GM12878 (cell line): Measurements from ENCODE around the gene MT3. TPM values are rescaled to one million over a fixed set of nuclear protein-coding genes. Genes with fewer than 3 reads are reported as not detected.

Experiments used
- ATAC-seq: fragments of 200-7000 bp; cut with Tn5 transposase; 3 replicates; pipeline ENCODE4 v1.9.1; 2020; ENCODE audit warnings: mild to moderate bottlenecking, moderate library complexity
- BruUV-seq: library from RNA; stranded (reverse); fragments of 400-500 nt; replicated peaks from 2 replicates; lab custom pipeline; 2021; lab: Mats Ljungman, UMichigan
- CTCF ChIA-PET: fragments of 300-600 bp; sonication (Branson Sonifier 250); formaldehyde crosslinking; extraction: SDS; loops from one replicate; lab custom pipeline; 2021; ENCODE audit warnings: inconsistent platforms; lab: Yijun Ruan, JAX
- POLR2A ChIA-PET: fragments of 350-600 bp; formaldehyde crosslinking; extraction: SDS; loops from one replicate; lab custom pipeline; 2021; ENCODE audit warnings: inconsistent platforms; lab: Charles Lee
- RAD21 ChIA-PET: fragments of 300-600 bp; sonication (Branson Sonifier 250); formaldehyde crosslinking; loops from one replicate; lab custom pipeline; 2023; ENCODE audit warnings: antibody characterized with exemption; ENCODE audit not compliant: unreplicated experiment; lab: Charles Lee
- SMC1A ChIA-PET: fragments of 300-600 bp; sonication (Branson Sonifier 250); formaldehyde crosslinking; loops from one replicate; lab custom pipeline; 2023; ENCODE audit not compliant: unreplicated experiment, uncharacterized antibody; lab: Charles Lee
- DNase-seq: peaks from one replicate; pipeline ENCODE4 v3.0.0-alpha.2; 2011; ENCODE audit warnings: low read depth, low spot score
- FAIRE-seq: peaks from 3 replicates; lab custom pipeline; 2011; peaks lifted over from hg19 to GRCh38; lab: Jason Lieb, UNC
- H2AFZ ChIP-seq: 2 replicates; pipeline ENCODE4 v1.6.0; 2011; ENCODE audit warnings: low read depth, low read length, control low read depth; ENCODE audit not compliant: control insufficient read depth
- H3K27ac ChIP-seq: 2 replicates; pipeline ENCODE4 v1.5.1; 2011; ENCODE audit warnings: control low read depth; ENCODE audit not compliant: control insufficient read depth, insufficient read depth
- H3K27me3 ChIP-seq, 2 experiments: replicated peaks in 1 of 2; 2 replicates each; pipeline versions ENCODE4 v1.6.0 to v1.6.1; 2011; ENCODE audit warnings: low read length in 1 of 2; ENCODE audit not compliant: control insufficient read depth in 2 of 2, insufficient read depth in 2 of 2
- H3K36me3 ChIP-seq, 2 experiments: 2 replicates each; pipeline ENCODE4 v1.5.1; 2011; ENCODE audit warnings: low read length in 1 of 2; ENCODE audit not compliant: control insufficient read depth in 2 of 2, insufficient read depth in 2 of 2
- H3K4me1 ChIP-seq: 2 replicates; pipeline ENCODE4 v1.6.1; 2011; ENCODE audit warnings: mild to moderate bottlenecking, low read length, moderate library complexity, mixed read lengths; ENCODE audit not compliant: control insufficient read depth, insufficient read depth
- H3K4me2 ChIP-seq: 2 replicates; pipeline ENCODE4 v1.6.0; 2011; ENCODE audit warnings: control low read depth; ENCODE audit not compliant: control insufficient read depth, insufficient read depth
- H3K4me3 ChIP-seq: fragments of 200-600 bp; sonication (generic); 2 replicates; pipeline ENCODE4 v1.5.1; 2016
- H3K79me2 ChIP-seq: 2 replicates; pipeline ENCODE4 v1.6.0; 2011; ENCODE audit warnings: low read length; ENCODE audit not compliant: control insufficient read depth, insufficient read depth
- H3K9ac ChIP-seq: 2 replicates; pipeline ENCODE4 v1.8.0; 2011; ENCODE audit warnings: low read length, control low read depth, mixed read lengths; ENCODE audit not compliant: control insufficient read depth, insufficient read depth
- H3K9me3 ChIP-seq: replicated peaks from 3 replicates; pipeline ENCODE4 v1.5.1; 2011; ENCODE audit warnings: mild to moderate bottlenecking, low read length; ENCODE audit not compliant: control insufficient read depth, insufficient read depth
- H4K20me1 ChIP-seq: 2 replicates; pipeline ENCODE4 v1.6.0; 2011; ENCODE audit not compliant: control insufficient read depth, insufficient read depth
- ASH2L ChIP-seq: fragments of 300-600, 200-600 bp; sonication (generic); IDR thresholded peaks from 2 replicates; pipeline ENCODE4 v1.6.1; 2017; ENCODE audit warnings: low read depth, mild to moderate bottlenecking, borderline replicate concordance
- EGR1 ChIP-seq, 2 experiments: IDR thresholded peaks; 1 replicate in 1 of 2; 2 replicates in 1 of 2; pipeline ENCODE4 v1.6.1; 2011 to 2012; ENCODE audit warnings: low read depth in 2 of 2, low read length in 2 of 2, borderline replicate concordance in 1 of 2, mild to moderate bottlenecking in 1 of 2, moderate library complexity in 1 of 2
- EZH2 ChIP-seq: IDR thresholded peaks from 2 replicates; pipeline ENCODE4 v1.6.1; 2012; ENCODE audit warnings: low read depth, mild to moderate bottlenecking, control low read depth, inconsistent platforms, low read length, borderline replicate concordance; ENCODE audit not compliant: control insufficient read depth
- SPI1 ChIP-seq: IDR thresholded peaks from 2 replicates; pipeline ENCODE4 v1.6.1; 2011; ENCODE audit warnings: low read depth, mild to moderate bottlenecking, low read length, moderate library complexity, borderline replicate concordance; ENCODE audit not compliant: insufficient read depth
- SUZ12 ChIP-seq: fragments of 200-600 bp; sonication (generic); IDR thresholded peaks from one replicate; pipeline ENCODE4 v1.6.1; 2018; ENCODE audit warnings: antibody characterized with exemption, mild to moderate bottlenecking; ENCODE audit not compliant: unreplicated experiment
- WRNIP1 ChIP-seq: IDR thresholded peaks from 2 replicates; pipeline ENCODE4 v1.6.1; 2011; ENCODE audit warnings: low read depth, low read length, improper control_type of control experiment, borderline replicate concordance
- WGBS: methylation state at CpG from one replicate; pipeline ENCODE4 v1.1.6; 2016; ENCODE audit warnings: low lambda C conversion rate; ENCODE audit not compliant: insufficient replicate concordance, insufficient coverage; ENCODE audit errors: missing lambda C conversion rate; 5-methylcytosine and 5-hydroxymethylcytosine counted together
- in situ Hi-C: fragments of 300-500 bp; cut with MboI; formaldehyde crosslinking; loops from 9 replicates; pipeline ENCODE4 v1.14.3; 2018; ENCODE audit warnings: mixed read lengths
- intact Hi-C: fragments of 100-400 bp; cut with micrococcal nuclease; formaldehyde crosslinking; loops from one replicate; pipeline ENCODE4 v1.14.2; 2022; ENCODE audit not compliant: unreplicated experiment
- polyA plus RNA-seq, 11 experiments: library from polyadenylated mRNA; depleted of rRNA in 4 of 11; unstranded in 6 of 11; stranded (reverse) in 5 of 11; fragments of >200 nt; fragmentation: Nextera tagmentation in 4 of 11; fragmentation: Illumina TruSeq in 1 of 11; extraction: Ambion mirVana in 4 of 11; extraction: Trizol in 1 of 11; gene quantifications; 1 replicate in 1 of 11; 2 replicates in 10 of 11; pipeline versions ENCODE4 v1.2.1 to v1.2.3, GENCODE V29; 2011 to 2016; ENCODE audit warnings: inconsistent platforms in 2 of 11, missing spikeins in 2 of 11, low read depth in 1 of 11
- total RNA-seq, 4 experiments: library from RNA; depleted of rRNA in 3 of 4; stranded (reverse); fragments of >200 nt in 3 of 4; fragmentation: Illumina TruSeq in 1 of 4; extraction: Trizol in 1 of 4; gene quantifications; 2 replicates each; pipeline versions ENCODE4 v1.2.1 to v1.2.3, GENCODE V29; 2013 to 2021

MT3 gene
- total and polyA plus RNA-seq, 10 of the 15 experiments (the other 5 are each of a cell fraction or from before 2014, with no cell fraction given) = 0.41 TPM; not detected in 9

GRCh38 chr16:56606071-56606475 is 16.7 kb downstream of the MT3 start:
- ChIA-PET RAD21 (interaction anchor here (0.9 to 4.9 kb wide), 3 partner anchors 24 to 95 kb away, joined by 3 to 44 read pairs (median 3); no protein-coding TSS in a partner anchor), CTCF (interaction anchor here (1.2 to 10.0 kb wide), 4 partner anchors 29 to 96 kb away, joined by 3 to 77 read pairs (median 12); no protein-coding TSS in a partner anchor), SMC1A (interaction anchor here (0.6 to 1.4 kb wide), 3 partner anchors 17 to 96 kb away, joined by 3 to 5 read pairs (median 3); partner anchors contain the start of gene MT3), POLR2A (no interaction called here)
- BruUV-seq = no TSS peak
- Histone ChIP-seq H3K79me2 (no peaks in the 10 kb centered on the region), H3K4me2 (no peak overlapping the region), H3K9me3 (no peaks in the 10 kb centered on the region), H3K27me3 (no peaks in the 10 kb centered on the region; a peak in 2 of 4 replicates), H3K4me3 (no peak overlapping the region), H2AFZ (no peak overlapping the region), H3K36me3 (no peaks in the 10 kb centered on the region), H3K9ac (no peak overlapping the region), H3K4me1 (peaks cover 21% of the 10 kb centered on the region), H3K27ac (no peak overlapping the region), H4K20me1 (no peaks in the 10 kb centered on the region)
- in situ Hi-C loops = no loop called here
- TF ChIP-seq ASH2L (no peak), SUZ12 (no peak), SPI1 (no peak)
- ATAC-seq (no peak), DNase-seq (no peak), FAIRE-seq (no peak)
- 74% methylated on average over 3 of the region's 3 CpGs for WGBS
- intact Hi-C loops = no loop called here

GRCh38 chr16:56606476-56607108 is 17.3 kb downstream of the MT3 start:
- no peak overlapping the region for H3K4me3 ChIP-seq
- ChIA-PET RAD21 (interaction anchor here (4.9 kb wide), 1 partner anchor 95 kb away, joined by 44 read pairs; no protein-coding TSS in a partner anchor), CTCF (interaction anchor here (1.2 to 10.0 kb wide), 2 partner anchors 89 to 95 kb away, joined by 3 to 77 read pairs; no protein-coding TSS in a partner anchor), SMC1A (interaction anchor here (0.6 to 1.4 kb wide), 3 partner anchors 17 to 96 kb away, joined by 3 to 5 read pairs (median 3); partner anchors contain the start of gene MT3), POLR2A (no interaction called here)
- in situ Hi-C loops = no loop called here
- H4K20me1 ChIP-seq = no peaks in the 10 kb centered on the region
- no peak overlapping the region for H3K9ac ChIP-seq
- no TSS peak for BruUV-seq
- intact Hi-C loops = no loop called here
- H2AFZ ChIP-seq = no peak overlapping the region
- FAIRE-seq (no peak), ATAC-seq (no peak), DNase-seq (no peak)
- no peak overlapping the region for H3K27ac ChIP-seq
- H3K4me1 ChIP-seq = peaks cover 25% of the 10 kb centered on the region
- no peaks in the 10 kb centered on the region for H3K36me3 ChIP-seq
- H3K4me2 ChIP-seq = no peak overlapping the region
- TF ChIP-seq WRNIP1 (no peak), EZH2 (no peak), EGR1 (IDR thresholded peaks at IDR 0.05; ENCODE audit: borderline replicate concordance in 1 of 2, low read depth in 2 of 2, low read length in 2 of 2) (no peak)
- H3K9me3 ChIP-seq = no peaks in the 10 kb centered on the region
- WGBS = 87% methylated on average over 8 of the region's 8 CpGs
- no peaks in the 10 kb centered on the region; a peak in 2 of 4 replicates for H3K27me3 ChIP-seq
- H3K79me2 ChIP-seq = no peaks in the 10 kb centered on the region
